ENCODE results near the gene MAGI1. TPM values are rescaled to one million over a fixed set of nuclear protein-coding genes. Genes with fewer than 3 reads are reported as not detected.

Gene MAGI1
- total and polyA plus RNA-seq, 2 donors (not counting 1 experiment from before 2014, with no cell fraction given) = 15.7 to 23.7 TPM

DNA sequence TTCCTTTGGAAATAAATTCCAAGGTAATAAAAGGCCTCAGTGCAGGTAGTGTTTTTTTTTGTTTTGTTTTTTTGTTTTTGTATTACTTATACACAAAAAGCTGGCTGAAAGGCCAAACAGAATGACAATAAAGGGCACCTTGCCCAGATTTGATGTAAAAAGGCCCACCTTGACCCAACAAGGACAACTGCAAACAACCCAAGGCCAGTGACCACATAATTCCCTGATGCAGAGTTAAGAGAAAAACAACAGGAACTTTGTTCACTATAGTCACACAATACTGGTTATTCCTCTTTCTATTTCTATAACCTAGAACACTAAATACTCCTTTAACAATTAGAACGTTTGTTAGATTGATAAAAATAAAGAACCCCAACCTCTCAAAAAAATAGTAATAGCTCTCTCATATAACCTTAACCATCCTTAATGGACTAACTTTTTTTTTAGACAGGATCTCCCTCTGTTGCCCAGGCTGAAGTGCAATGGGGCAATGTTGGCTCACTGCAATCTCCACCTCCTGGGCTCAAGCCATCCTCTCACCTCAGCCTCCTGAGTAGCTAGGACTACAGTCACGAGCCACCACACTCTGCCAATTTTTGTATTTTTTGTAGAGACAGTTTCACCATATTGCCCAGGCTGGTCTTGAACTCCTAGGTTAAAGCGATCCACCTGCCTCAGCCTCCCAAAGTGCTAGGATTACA, 113.3 kb downstream of the MAGI1 start:
- no peaks in the 10 kb centered on the region for H3K4me1 ChIP-seq (ENCODE audit: control insufficient read depth, extremely low read depth, insufficient read depth, low read length)
- H4K20me1 ChIP-seq (ENCODE audit: control insufficient read depth, extremely low read depth, insufficient read depth, low read length) = no peaks in the 10 kb centered on the region
- TF ChIP-seq, protein P1, sequence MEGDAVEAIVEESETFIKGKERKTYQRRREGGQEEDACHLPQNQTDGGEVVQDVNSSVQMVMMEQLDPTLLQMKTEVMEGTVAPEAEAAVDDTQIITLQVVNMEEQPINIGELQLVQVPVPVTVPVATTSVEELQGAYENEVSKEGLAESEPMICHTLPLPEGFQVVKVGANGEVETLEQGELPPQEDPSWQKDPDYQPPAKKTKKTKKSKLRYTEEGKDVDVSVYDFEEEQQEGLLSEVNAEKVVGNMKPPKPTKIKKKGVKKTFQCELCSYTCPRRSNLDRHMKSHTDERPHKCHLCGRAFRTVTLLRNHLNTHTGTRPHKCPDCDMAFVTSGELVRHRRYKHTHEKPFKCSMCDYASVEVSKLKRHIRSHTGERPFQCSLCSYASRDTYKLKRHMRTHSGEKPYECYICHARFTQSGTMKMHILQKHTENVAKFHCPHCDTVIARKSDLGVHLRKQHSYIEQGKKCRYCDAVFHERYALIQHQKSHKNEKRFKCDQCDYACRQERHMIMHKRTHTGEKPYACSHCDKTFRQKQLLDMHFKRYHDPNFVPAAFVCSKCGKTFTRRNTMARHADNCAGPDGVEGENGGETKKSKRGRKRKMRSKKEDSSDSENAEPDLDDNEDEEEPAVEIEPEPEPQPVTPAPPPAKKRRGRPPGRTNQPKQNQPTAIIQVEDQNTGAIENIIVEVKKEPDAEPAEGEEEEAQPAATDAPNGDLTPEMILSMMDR (conservative IDR thresholded peaks at IDR 0.05 in 1 of 2, IDR thresholded peaks at IDR 0.05 in 1 of 2; ENCODE audit: low read depth in 1 of 2, low read length in 2 of 2) = no peak
- no peak for TF ChIP-seq EZH2 (IDR thresholded peaks at IDR 0.05; ENCODE audit: low read length, missing control alignments)
- no peak overlapping the region for H3K4me3 ChIP-seq (replicated peaks in 1 of 4; ENCODE audit: control extremely low read depth in 1 of 4, insufficient read depth in 1 of 4, low read depth in 3 of 4, low read length in 4 of 4)
- H3K79me2 ChIP-seq (ENCODE audit: control insufficient read depth, insufficient read depth, low read length) = peaks cover 2% of the 10 kb centered on the region
- H2AFZ ChIP-seq (ENCODE audit: low read length) = no peak overlapping the region
- no peaks in the 10 kb centered on the region for H3K27me3 ChIP-seq (ENCODE audit: control insufficient read depth, insufficient read depth, low read length)
- DNase-seq (ENCODE audit: low read depth in 2 of 2) = no peak
- no peak overlapping the region for H3K4me2 ChIP-seq (ENCODE audit: extremely low read depth, insufficient read depth, low read length)
- H3K9me3 ChIP-seq (ENCODE audit: control insufficient read depth, insufficient read depth, low read depth, low read length) = no peaks in the 10 kb centered on the region
- H3K27ac ChIP-seq (ENCODE audit: insufficient read depth, low read length) = no peak overlapping the region
- no peaks in the 10 kb centered on the region for H3K36me3 ChIP-seq (ENCODE audit: control insufficient read depth, insufficient read depth, low read length)
- no peak overlapping the region for H3K9ac ChIP-seq (ENCODE audit: insufficient read depth, low read length)

DNA sequence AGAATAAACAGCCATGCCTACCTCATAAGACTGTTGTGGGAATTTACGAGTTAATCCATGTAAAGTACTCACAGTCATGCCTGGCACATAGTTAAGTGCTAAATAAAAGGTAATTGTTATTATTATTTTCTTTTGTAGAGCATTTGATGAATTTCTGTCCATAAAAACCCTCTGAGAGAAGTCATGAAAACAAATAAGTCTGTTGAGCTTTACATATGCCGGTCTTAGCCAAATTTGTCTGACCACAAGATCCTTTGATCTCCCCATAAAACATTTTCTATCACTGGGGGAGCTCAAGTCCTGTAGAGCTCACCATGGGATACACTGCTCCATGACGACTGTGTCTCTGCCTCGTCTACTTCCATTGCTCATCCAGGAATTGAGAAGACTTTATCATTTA, 114.0 kb downstream of the MAGI1 start:
- DNase-seq (ENCODE audit: low read depth in 2 of 2) = no peak
- Histone ChIP-seq H3K4me3 (replicated peaks in 1 of 4; ENCODE audit: control extremely low read depth in 1 of 4, insufficient read depth in 1 of 4, low read depth in 3 of 4, low read length in 4 of 4) (no peak overlapping the region), H3K27ac (ENCODE audit: insufficient read depth, low read length) (no peak overlapping the region), H3K9ac (ENCODE audit: insufficient read depth, low read length) (no peak overlapping the region), H3K4me2 (ENCODE audit: extremely low read depth, insufficient read depth, low read length) (no peak overlapping the region), H2AFZ (ENCODE audit: low read length) (no peak overlapping the region), H3K27me3 (ENCODE audit: control insufficient read depth, insufficient read depth, low read length) (no peaks in the 10 kb centered on the region), H3K79me2 (ENCODE audit: control insufficient read depth, insufficient read depth, low read length) (peaks cover 2% of the 10 kb centered on the region), H3K4me1 (ENCODE audit: control insufficient read depth, extremely low read depth, insufficient read depth, low read length) (no peaks in the 10 kb centered on the region), H3K36me3 (ENCODE audit: control insufficient read depth, insufficient read depth, low read length) (no peaks in the 10 kb centered on the region), H3K9me3 (ENCODE audit: control insufficient read depth, insufficient read depth, low read depth, low read length) (no peaks in the 10 kb centered on the region), H4K20me1 (ENCODE audit: control insufficient read depth, extremely low read depth, insufficient read depth, low read length) (no peaks in the 10 kb centered on the region)
- TF ChIP-seq EZH2 (IDR thresholded peaks at IDR 0.05; ENCODE audit: low read length, missing control alignments) = no peak
- TF ChIP-seq, protein P1 (conservative IDR thresholded peaks at IDR 0.05 in 1 of 2, IDR thresholded peaks at IDR 0.05 in 1 of 2; ENCODE audit: low read depth in 1 of 2, low read length in 2 of 2) = no peak

GRCh38 chr3:65922441-65922840, 116.3 kb downstream of the MAGI1 start:
- Histone ChIP-seq H4K20me1 (ENCODE audit: control insufficient read depth, extremely low read depth, insufficient read depth, low read length) (no peaks in the 10 kb centered on the region), H3K9ac (ENCODE audit: insufficient read depth, low read length) (no peak overlapping the region), H3K4me2 (ENCODE audit: extremely low read depth, insufficient read depth, low read length) (no peak overlapping the region), H3K9me3 (ENCODE audit: control insufficient read depth, insufficient read depth, low read depth, low read length) (no peaks in the 10 kb centered on the region), H3K27me3 (ENCODE audit: control insufficient read depth, insufficient read depth, low read length) (no peaks in the 10 kb centered on the region), H3K79me2 (ENCODE audit: control insufficient read depth, insufficient read depth, low read length) (peaks cover 2% of the 10 kb centered on the region), H3K36me3 (ENCODE audit: control insufficient read depth, insufficient read depth, low read length) (no peaks in the 10 kb centered on the region), H3K27ac (ENCODE audit: insufficient read depth, low read length) (no peak overlapping the region), H2AFZ (ENCODE audit: low read length) (no peak overlapping the region), H3K4me1 (ENCODE audit: control insufficient read depth, extremely low read depth, insufficient read depth, low read length) (no peaks in the 10 kb centered on the region), H3K4me3 (replicated peaks in 1 of 4; ENCODE audit: control extremely low read depth in 1 of 4, insufficient read depth in 1 of 4, low read depth in 3 of 4, low read length in 4 of 4) (no peak overlapping the region)
- TF ChIP-seq, protein P1 (conservative IDR thresholded peaks at IDR 0.05 in 1 of 2, IDR thresholded peaks at IDR 0.05 in 1 of 2; ENCODE audit: low read depth in 1 of 2, low read length in 2 of 2) = no peak
- TF ChIP-seq EZH2 (IDR thresholded peaks at IDR 0.05; ENCODE audit: low read length, missing control alignments) = no peak
- peak in 1 of 2 donors; percentile 41 for DNase-seq (ENCODE audit: low read depth in 2 of 2)
